ENCODE results near the gene MAP3K20. TPM values are rescaled to one million over a fixed set of nuclear protein-coding genes. Genes with fewer than 3 reads are reported as not detected.

Gene MAP3K20
- total RNA-seq, 3 donors from 2014 or later = 8.8 to 238 (median 30.5) TPM

GRCh38 chr2:173076581-173077345 lies 1.1 kb downstream of the MAP3K20 start:
- H3K4me3 ChIP-seq = peak overlapping the region; percentile 58
- TF ChIP-seq CTCF (IDR thresholded peaks at IDR 0.05) = no peak
- H3K36me3 ChIP-seq (ENCODE audit: low read depth) = no peaks in the 10 kb centered on the region
- peak; percentile 12 to 63 (median 55) for DNase-seq
- ATAC-seq = peak; percentile 44
- intact Hi-C loops (cut with DNase I, micrococcal nuclease) = no loop called here
- H3K9me3 ChIP-seq = no peaks in the 10 kb centered on the region
- H3K4me1 ChIP-seq (ENCODE audit: low read depth) = peaks cover 7% of the 10 kb centered on the region

GRCh38 chr2:173077506-173078177 lies 2.0 kb downstream of the MAP3K20 start:
- no peak overlapping the region for H3K4me3 ChIP-seq
- no peak for ATAC-seq
- DNase-seq = no peak
- no peaks in the 10 kb centered on the region for H3K36me3 ChIP-seq (ENCODE audit: low read depth)
- no peaks in the 10 kb centered on the region for H3K9me3 ChIP-seq
- H3K4me1 ChIP-seq (ENCODE audit: low read depth) = peaks cover 7% of the 10 kb centered on the region
- no peak for TF ChIP-seq CTCF (IDR thresholded peaks at IDR 0.05)
- intact Hi-C loops (cut with DNase I, micrococcal nuclease) = no loop called here

GRCh38 chr2:173079141-173079540 lies 3.5 kb downstream of the MAP3K20 start:
- intact Hi-C loops (cut with DNase I, micrococcal nuclease) = no loop called here
- DNase-seq = no peak
- Histone ChIP-seq H3K36me3 (ENCODE audit: low read depth) (no peaks in the 10 kb centered on the region), H3K4me3 (no peak overlapping the region), H3K9me3 (no peaks in the 10 kb centered on the region), H3K4me1 (ENCODE audit: low read depth) (peaks cover 7% of the 10 kb centered on the region)
- ATAC-seq = no peak
- no peak for TF ChIP-seq CTCF (IDR thresholded peaks at IDR 0.05)

- Histone ChIP-seq H3K9me3 (no peaks in the 10 kb centered on the region), H3K4me3 (no peak overlapping the region), H3K36me3 (ENCODE audit: low read depth) (no peaks in the 10 kb centered on the region), H3K4me1 (ENCODE audit: low read depth) (peaks cover 7% of the 10 kb centered on the region)
- DNase-seq (no peak), ATAC-seq (no peak)
- no peak for TF ChIP-seq CTCF (IDR thresholded peaks at IDR 0.05)
- intact Hi-C loops (cut with DNase I, micrococcal nuclease) = no loop called here
These were observed 4.6 kb downstream of the MAP3K20 start for GRCh38 chr2:173079973-173080860.

- ATAC-seq (no peak), DNase-seq (no peak)
- intact Hi-C loops (cut with DNase I, micrococcal nuclease) = no loop called here
- no peak for TF ChIP-seq CTCF (IDR thresholded peaks at IDR 0.05)
- Histone ChIP-seq H3K4me3 (no peak overlapping the region), H3K36me3 (ENCODE audit: low read depth) (no peaks in the 10 kb centered on the region), H3K4me1 (ENCODE audit: low read depth) (no peaks in the 10 kb centered on the region), H3K9me3 (no peaks in the 10 kb centered on the region)
These were observed 11.0 kb downstream of the MAP3K20 start for GRCh38 chr2:173086518-173087213.
